ENCODE data around the gene GBE1.
"Not testable (repeated sequence)": the region's sequence is repeated elsewhere in the genome, so short reads cannot be mapped to it uniquely, and the experiment has no call there.

GBE1 gene

DNA sequence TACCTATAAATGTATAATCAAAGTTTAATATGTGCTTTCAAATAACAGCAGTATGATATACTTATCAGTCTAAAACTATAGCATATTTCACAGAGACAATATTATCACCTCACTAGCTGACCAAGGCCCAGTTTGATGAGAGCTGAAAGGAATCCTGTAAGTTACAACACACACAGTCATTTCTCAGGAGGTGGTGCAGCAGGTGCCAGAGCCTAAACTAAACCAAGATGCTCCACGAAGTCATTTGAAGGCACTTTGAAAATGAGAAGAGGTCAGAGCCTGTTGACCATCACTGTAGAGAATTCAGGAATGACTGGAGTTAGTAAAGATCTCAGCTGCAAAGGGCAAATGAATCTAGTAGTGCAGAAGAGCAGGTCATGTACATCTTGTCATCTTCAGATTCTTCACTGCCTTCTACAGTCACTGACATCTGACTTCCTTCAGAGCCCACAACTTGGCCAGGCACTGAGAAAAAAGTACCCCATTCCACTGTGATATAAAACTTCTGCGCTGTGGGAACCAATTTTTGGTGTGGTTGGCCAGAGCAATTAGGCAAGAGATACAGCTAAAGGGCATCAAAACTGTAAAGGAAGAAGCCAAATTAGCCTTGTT, 7.9 kb downstream of the GBE1 start:
- no peak for DNase-seq (ENCODE audit: low read depth)

DNA sequence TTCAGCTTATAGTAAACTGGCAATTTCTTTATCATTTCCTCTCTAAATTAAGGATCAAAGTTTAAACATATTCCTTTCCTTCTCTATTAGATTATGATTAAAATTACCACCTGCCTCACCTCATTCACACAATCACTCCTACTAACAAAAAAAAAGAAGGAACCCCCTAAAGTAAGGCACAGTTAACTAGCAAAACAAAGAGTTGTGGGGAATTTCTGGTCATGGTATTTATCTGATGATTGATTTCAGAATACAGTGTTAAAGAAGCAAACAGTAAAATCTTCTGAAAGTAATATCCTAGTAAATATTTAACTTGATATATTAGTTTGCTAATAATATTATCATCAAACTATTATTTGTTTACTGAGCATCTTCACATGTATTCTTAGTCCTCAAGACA, 8.8 kb downstream of the GBE1 start:
- no peak for DNase-seq (ENCODE audit: low read depth)

DNA sequence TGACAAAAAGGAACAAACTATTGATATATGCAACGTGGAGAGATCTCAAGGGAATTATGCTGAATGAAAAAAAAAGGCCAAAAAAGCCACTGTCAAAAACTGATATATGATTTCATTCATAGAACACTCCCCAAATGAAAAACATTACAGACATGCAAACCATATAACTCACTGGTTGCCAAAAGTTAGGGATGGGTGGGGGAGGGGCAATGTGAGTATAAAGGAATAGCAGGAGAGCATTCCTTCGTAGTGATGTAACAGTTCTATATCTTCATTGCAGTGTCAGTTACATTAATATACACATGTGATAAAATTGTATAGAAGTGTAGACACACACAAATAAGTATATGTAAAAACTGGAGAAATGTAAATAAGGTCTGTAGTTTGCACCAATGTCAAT, 12.2 kb downstream of the GBE1 start:
- DNase-seq (ENCODE audit: low read depth): no peak

DNA sequence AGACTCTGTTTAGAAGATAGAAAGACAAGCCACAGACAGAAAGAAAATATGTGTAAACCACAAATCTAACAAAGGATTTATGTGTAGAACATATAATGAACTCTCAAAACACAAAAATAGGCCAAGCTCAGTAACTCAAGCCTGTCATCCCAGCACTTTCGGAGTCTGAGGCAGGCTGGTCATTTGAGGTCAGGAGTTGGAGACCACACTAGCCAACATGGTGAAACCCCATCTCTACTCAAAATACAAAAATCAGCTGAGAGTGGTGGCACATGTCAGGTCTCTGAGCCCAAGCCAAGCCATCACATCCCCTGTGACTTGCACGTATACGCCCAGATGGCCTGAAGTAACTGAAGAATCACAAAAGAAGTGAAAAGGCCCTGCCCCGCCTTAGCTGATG, 14.2 kb downstream of the GBE1 start:
- DNase-seq (ENCODE audit: low read depth): not testable (repeated sequence)

- DNase-seq (ENCODE audit: low read depth): no peak
Measured at GRCh38 chr3:81744366-81744765, 17.1 kb downstream of the GBE1 start.

GRCh38 chr3:81743096-81744025, 18.1 kb downstream of the GBE1 start:
- DNase-seq (ENCODE audit: low read depth): no peak

GRCh38 chr3:81742581-81742980, 18.9 kb downstream of the GBE1 start:
- no peak for DNase-seq (ENCODE audit: low read depth)

DNA sequence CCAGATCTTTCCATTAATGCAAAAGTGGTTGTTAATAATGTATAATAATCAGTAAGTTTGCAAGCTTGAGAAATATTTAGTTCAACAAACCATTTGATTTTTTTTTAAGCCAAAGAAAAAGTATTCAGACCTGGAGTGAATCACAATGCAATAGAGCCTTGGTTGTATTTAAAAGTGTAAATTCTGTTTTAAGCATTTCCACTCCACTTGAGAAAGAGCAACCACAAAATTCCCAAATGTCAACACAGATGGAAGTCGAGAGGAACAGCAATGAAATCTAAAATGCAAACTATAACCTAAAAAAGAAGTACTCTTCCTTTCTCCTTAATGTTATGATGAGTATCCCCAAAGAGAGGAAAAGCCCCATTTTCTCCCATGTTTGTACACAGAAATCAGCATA, 20.2 kb downstream of the GBE1 start:
- no peak for DNase-seq (ENCODE audit: low read depth)

- no peak for DNase-seq (ENCODE audit: low read depth)
Measured at GRCh38 chr3:81740731-81741130, 20.7 kb downstream of the GBE1 start.

DNA sequence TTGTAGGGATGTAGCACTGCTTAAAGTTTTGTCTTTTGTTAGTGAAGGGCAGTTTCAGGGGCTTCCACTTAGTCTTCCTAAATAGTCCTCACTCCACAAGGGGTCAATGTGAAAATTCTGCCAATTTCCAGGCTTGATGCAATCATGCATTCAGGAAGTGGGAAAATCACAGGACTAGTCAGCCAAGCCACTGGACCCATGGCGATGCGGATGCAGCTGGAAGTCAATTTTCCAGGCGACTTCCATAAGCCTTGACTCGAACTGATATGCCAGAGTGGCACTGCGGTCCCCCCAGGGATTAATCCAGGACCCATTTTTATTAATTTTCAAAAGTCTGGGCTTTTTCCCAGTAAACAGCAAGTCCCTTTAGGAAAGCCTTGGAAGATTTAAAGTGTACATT, 26.1 kb downstream of the GBE1 start:
- no peak for DNase-seq (ENCODE audit: low read depth)

DNA sequence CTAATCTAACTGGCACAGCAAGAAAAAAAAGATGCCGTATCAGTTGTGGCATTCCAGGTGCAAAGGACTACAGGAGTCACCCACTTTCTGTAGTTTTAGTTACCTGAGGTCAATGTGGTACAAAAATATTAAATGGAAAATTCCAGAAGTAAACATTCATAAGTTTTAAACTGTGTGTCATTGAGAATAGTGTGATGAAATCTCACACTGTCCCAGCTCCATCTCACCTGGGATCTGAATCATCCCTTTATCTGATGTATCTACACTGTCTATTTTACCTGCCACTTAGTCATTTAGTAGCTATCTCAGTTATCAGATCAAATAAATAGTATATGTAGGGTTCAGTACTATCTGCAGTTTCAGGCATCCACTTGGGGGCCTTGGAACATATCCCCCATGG, 26.7 kb downstream of the GBE1 start:
- DNase-seq (ENCODE audit: low read depth): no peak

GRCh38 chr3:81732642-81733041, 28.8 kb downstream of the GBE1 start:
- DNase-seq (ENCODE audit: low read depth): no peak

DNA sequence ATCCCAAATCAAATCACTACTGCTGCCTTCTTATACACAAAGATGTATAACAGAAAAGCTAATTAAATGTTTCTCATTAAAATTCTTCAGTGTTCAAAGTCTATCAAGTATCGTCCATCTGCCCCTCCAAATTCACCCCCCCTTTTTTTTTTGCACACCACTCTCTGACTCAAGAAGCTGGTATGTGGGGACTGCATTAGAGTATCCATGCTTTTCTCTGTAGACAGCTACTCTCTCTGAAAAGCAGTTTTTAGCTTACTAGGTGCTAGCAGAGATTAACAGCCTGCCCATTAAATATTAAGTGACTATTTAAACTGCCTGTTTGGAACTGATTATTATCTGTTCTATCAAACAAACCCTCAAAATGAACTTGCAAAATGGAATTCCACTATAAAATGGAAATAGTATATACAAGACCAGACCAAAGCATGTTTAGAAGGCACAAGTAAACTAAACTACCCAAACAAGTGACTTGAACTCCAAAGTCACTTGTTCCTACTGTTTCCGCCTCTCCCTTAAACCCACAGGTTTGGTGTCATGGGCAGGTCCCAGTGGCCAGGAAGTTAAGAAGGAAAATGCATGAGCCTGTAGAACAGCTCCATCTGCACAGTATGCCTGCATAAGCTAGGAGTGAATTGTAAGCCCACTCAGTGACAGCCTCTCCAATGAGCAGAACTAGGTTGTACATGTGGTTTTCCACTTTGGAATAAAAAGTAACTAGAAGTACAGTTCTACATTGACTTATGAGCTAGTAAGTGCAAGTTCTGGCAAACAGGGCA, 32.5 kb downstream of the GBE1 start:
- no peak for DNase-seq (ENCODE audit: low read depth)

DNA sequence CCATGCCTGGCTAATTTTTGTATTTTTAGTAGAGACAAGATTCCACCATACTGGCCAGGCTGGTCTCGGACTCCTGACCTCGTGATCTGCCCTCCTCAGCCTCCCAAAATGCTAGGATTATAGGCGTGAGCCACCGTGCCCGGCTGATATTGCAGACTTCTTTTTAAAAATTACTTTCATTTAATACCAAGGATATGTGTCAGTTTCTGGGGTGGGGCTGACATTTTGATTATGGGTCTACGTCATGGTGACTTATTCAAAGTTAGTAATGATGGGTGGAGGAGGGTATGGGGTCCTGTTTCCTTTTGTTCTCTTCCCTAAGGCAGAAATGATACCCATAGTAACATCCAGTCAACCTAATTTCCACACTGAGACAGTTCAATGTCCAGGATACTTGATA, 34.7 kb downstream of the GBE1 start:
- no peak for DNase-seq (ENCODE audit: low read depth)

DNA sequence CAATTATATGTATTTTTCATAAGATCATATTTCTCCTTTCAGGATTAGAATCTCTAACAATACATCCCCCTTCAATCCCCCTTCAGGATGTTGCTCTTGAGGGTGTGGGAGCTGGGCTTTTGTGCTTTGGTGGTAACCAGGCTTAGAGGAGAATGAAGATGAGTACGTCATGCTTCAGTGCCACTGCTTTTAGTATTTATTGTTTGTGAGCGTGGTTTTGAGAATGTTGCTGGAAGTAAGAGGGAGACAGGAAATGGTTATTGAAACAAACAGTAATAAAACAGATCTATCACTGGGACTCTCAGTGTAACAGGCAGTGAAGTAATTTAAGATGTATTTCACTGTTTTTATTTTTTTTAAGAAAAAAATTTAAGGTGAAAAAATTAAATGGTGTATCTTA, 35.3 kb downstream of the GBE1 start:
- no peak for DNase-seq (ENCODE audit: low read depth)

DNA sequence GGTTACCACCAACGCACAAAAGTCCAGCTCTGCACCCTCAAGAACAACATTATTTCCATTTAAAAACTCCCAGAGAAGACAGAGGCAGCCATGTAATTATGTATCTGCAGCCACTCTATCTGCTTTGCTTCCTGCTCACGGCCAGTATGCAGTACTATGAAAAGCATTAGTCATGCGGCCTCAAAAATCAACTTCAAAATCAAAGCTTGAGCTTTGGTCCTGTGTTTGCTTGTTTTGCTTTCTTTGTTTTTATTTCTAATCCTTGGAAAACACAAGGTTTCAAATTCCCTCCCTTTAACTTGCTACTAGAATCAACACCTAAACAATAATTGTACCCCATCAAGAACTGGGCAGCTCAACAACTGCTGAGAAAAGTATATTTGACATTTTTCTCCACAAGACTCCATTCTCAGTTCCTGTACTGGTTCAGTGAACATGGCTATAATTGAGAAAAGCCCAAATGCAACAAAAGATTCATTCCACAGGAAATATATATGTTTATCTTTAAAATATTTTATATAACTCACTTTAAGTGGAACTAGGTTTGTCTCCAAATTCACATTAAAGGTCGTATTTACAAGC, 37.6 kb downstream of the GBE1 start:
- DNase-seq (ENCODE audit: low read depth): no peak

DNA sequence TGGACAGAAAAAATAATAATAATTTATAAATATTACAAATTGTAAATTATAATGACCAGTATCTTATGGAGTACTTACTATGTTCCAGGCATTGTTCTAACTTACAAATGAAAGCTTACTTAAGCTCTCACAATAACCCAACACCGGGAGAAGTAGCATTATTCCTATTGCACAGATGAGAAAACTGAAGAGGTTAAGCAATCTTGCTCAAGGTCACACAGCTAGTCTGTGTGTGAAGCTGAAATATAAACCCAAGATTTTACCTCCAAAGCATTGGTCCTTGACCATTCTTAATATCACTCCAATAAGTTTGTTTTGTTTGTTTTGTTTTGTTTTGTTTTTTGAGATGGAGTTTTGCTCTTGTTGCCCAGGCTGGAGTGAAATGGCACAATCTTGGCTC, 43.1 kb downstream of the GBE1 start:
- no peak for DNase-seq (ENCODE audit: low read depth)

DNA sequence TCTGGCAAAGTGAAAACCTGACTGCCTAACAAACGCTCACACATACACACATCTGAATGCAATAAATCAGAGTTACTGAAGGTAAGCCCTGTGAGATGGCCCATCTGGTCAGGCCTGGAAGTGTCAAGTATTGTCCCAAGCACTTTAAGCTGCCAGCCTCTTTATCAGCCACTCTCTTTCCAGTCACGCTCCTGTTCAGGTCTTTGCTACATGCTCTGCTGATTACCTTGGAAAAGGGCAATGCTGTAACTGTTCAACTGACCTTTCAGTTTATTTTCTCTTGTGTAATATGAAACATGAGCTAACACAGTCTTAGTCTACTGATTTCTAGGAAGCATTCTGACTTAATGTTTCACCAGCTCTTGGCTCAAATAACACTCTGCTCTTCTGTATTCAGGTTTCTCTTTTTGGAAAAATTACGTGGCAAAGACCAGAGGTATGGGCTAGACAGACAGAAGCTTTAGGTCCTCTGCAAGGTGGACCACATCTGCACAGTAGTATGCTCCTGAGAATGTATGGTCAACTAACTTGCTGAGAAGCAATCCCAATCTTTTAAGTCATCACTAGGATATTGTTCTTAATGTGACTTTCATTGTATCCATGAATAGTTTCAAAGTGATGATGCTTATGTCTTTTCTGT, 44.5 kb downstream of the GBE1 start:
- no peak for DNase-seq (ENCODE audit: low read depth)

DNA sequence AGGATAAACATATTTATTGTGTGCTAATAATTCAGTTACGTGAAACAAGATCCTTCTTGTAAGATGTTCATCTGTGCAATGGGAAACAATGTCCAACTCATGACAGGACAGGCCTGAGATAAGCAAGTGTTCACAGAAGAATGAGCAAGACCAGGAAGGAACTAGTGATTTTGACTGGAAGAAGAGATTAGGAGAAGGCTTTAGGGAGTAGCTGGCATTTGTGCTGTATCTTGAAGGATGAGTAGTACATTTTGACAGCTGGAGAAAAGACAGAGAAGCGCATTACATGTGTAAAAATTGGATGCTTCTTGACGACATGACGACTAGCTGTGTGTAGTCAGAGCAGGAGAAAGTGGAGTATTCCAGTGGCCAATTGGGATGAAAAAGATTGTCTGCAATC, 48.4 kb downstream of the GBE1 start:
- DNase-seq (ENCODE audit: low read depth): no peak

GRCh38 chr3:81709606-81710005, 51.8 kb downstream of the GBE1 start:
- no peak for DNase-seq (ENCODE audit: low read depth)

- DNase-seq (ENCODE audit: low read depth): no peak
Measured at GRCh38 chr3:81707996-81708395, 53.4 kb downstream of the GBE1 start.

DNA sequence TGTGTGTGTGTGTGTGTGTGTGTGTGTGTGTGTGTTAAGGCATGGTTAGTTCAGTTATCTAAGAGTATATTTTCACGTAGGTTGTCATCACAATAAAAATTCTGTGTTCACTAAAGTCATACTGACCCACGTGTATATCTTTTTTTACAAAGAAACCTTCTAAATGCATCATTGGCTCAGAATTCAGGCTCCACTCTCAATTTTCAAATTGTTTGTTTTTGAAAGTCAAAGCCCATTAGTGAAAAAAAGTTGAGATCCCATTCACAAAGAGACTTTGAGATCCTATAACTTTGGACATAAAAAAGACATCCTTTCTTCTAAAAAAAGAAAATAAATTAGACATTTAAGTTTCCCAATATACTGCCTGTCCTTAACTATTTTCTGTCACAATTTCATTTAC, 59.3 kb downstream of the GBE1 start:
- DNase-seq (ENCODE audit: low read depth): no peak
